ENCODE data around the gene EGFLAM. TPM values are rescaled to one million over a fixed set of nuclear protein-coding genes. Genes with fewer than 3 reads are reported as not detected.

The EGFLAM gene
- total and polyA plus RNA-seq, 2 donors (not counting 3 experiments of a cell fraction or from before 2014, with no cell fraction given) = 1.2 to 2.7 TPM

DNA sequence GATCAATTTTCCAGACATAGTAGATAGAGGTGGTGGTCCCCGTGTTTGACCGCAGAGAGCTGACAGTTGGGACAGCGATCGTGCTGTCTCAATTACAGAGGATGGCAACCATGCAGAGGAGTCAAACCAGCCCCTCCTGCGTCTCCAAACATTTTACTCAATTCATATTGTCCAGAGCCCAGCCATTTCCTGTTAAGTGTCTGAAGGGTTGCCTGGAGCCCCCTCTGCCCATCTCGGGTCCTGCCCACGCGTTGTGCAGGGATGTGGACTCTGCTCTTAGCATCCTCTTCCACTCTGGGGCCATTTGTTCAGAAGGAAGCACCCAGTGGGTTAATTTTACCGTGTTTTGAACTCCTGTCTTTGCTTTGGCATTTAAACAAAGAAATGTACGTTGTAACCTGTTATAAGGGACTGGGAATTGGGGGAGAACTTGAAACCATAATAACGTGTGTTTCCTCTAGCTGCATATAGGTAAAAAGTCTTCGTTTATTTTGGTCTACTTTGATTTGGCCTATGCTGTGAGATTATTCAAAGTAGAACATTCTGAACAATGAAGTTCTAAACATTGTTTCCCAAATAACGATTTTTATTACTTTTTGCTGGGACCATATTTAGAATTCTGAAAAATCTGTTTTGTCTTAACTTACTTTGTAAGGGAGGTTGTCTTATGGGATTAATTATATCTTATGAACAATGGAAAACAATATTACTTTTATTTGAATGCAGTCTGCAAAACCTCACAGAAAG is 876 bp downstream of the EGFLAM start:
- Histone ChIP-seq H3K79me2 (ENCODE audit: control insufficient read depth, insufficient read depth, low read length) (no peaks in the 10 kb centered on the region), H3K36me3 (ENCODE audit: control insufficient read depth in 2 of 2, extremely low read depth in 1 of 2, insufficient read depth in 2 of 2, low read length in 2 of 2) (no peaks in the 10 kb centered on the region), H3K27ac (ENCODE audit: insufficient read depth, low read depth, low read length) (no peak overlapping the region), H3K4me2 (ENCODE audit: insufficient read depth, low read length) (no peak overlapping the region), H3K9me1 (replicated peaks; ENCODE audit: control insufficient read depth, extremely low read depth, insufficient read depth, low read length) (no peaks in the 10 kb centered on the region), H3K4me3 (replicated peaks in 1 of 3; ENCODE audit: insufficient read depth in 1 of 3, low read depth in 1 of 3, low read length in 3 of 3) (no peak overlapping the region), H2AFZ (ENCODE audit: low read depth, low read length) (no peak overlapping the region), H4K20me1 (replicated peaks; ENCODE audit: control insufficient read depth, extremely low read depth, insufficient read depth, low read length) (no peaks in the 10 kb centered on the region), H3K4me1 (ENCODE audit: control insufficient read depth, extremely low read depth, insufficient read depth, low read length) (no peaks in the 10 kb centered on the region), H3K9me3 (replicated peaks; ENCODE audit: control insufficient read depth, insufficient read depth, low read length) (no peaks in the 10 kb centered on the region), H3K27me3 (ENCODE audit: control insufficient read depth in 2 of 2, insufficient read depth in 2 of 2, low read length in 2 of 2) (peaks cover 41 to 66% of the 10 kb centered on the region in 2 experiments), H3K9ac (replicated peaks; ENCODE audit: extremely low read depth, insufficient read depth, low read length) (no peak overlapping the region)
- intact Hi-C loops (cut with micrococcal nuclease) = no loop called here
- dilution Hi-C loops (cut with MboI; ENCODE audit: extremely low pct_ligation_motif_present, low sequenced_read_pairs) = no loop called here
- POLR2A ChIA-PET = no interaction called here
- FAIRE-seq (no peak), DNase-seq (ENCODE audit: low read depth, low spot score) (no peak)
- BruUV-seq (replicated peaks) = no TSS peak
- TF ChIP-seq POLR2AphosphoS5 (IDR thresholded peaks at IDR 0.05; ENCODE audit: insufficient read depth, low read depth, low read length) = no peak
- TF ChIP-seq MYC (IDR thresholded peaks at IDR 0.05; ENCODE audit: low read depth, low read length) = no peak
- TF ChIP-seq EZH2 (IDR thresholded peaks at IDR 0.05; ENCODE audit: borderline replicate concordance, low read depth, low read length, severe bottlenecking) = no peak
- TF ChIP-seq JUN (IDR thresholded peaks at IDR 0.05; ENCODE audit: borderline replicate concordance, insufficient read depth, insufficient read length, low read depth) = no peak
- TF ChIP-seq POLR2A (IDR thresholded peaks at IDR 0.05; ENCODE audit: low read depth, low read length) = no peak
- TF ChIP-seq, protein P1, sequence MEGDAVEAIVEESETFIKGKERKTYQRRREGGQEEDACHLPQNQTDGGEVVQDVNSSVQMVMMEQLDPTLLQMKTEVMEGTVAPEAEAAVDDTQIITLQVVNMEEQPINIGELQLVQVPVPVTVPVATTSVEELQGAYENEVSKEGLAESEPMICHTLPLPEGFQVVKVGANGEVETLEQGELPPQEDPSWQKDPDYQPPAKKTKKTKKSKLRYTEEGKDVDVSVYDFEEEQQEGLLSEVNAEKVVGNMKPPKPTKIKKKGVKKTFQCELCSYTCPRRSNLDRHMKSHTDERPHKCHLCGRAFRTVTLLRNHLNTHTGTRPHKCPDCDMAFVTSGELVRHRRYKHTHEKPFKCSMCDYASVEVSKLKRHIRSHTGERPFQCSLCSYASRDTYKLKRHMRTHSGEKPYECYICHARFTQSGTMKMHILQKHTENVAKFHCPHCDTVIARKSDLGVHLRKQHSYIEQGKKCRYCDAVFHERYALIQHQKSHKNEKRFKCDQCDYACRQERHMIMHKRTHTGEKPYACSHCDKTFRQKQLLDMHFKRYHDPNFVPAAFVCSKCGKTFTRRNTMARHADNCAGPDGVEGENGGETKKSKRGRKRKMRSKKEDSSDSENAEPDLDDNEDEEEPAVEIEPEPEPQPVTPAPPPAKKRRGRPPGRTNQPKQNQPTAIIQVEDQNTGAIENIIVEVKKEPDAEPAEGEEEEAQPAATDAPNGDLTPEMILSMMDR (IDR thresholded peaks at IDR 0.05; ENCODE audit: extremely low read depth in 1 of 2, insufficient read depth in 1 of 2, low read depth in 1 of 2, low read length in 2 of 2) = no peak
- TF ChIP-seq, protein P2, sequence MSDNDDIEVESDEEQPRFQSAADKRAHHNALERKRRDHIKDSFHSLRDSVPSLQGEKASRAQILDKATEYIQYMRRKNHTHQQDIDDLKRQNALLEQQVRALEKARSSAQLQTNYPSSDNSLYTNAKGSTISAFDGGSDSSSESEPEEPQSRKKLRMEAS (IDR thresholded peaks at IDR 0.05; ENCODE audit: insufficient read depth, insufficient read length) = no peak
- CTCF ChIA-PET = interaction anchor here (1.0 kb wide), 1 partner anchor 11 kb away, joined by 3 read pairs; no protein-coding TSS in a partner anchor
